Fibroblast of pulmonary artery (primary cell): ENCODE results near the gene FANCD2.

Experiments used
- DNase-seq: peaks from one replicate; pipeline ENCODE4 v3.0.0-alpha.2; 2010; ENCODE audit warnings: low read depth
- H3K4me3 ChIP-seq: replicated peaks from 2 replicates; pipeline ENCODE4 v1.5.1; 2011; ENCODE audit warnings: low read depth, mild to moderate bottlenecking, control low read depth, low read length, moderate library complexity
- TF ChIP-seq, protein P1 (sequence below): IDR thresholded peaks from 2 replicates; pipeline ENCODE4 v1.5.1; 2011; ENCODE audit warnings: mild to moderate bottlenecking, control low read depth, low read length, inconsistent platforms; ENCODE audit errors: missing control alignments

FANCD2 gene

DNA sequence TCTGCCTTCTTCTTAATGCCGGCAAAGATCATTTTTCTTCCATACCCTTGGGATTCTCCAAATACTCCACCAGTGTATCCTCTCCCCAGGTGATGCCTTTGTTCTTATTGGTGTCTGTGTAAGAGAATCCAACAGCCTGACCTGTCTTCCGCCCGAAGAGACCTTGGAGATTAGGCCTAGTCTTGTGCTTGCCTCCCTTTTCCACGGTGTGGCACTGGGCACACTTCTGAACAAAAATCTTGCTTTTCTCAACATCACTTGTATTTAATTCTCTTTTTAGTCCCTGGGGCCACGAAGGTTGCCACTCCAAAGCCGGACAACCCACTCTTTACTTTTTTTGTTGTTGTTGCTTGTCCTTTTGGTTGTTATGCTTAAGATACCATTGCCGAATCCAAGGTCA, 25.6 kb upstream of the FANCD2 start:
- DNase-seq, result no peak
- no peak overlapping the region for H3K4me3 ChIP-seq
- TF ChIP-seq, protein P1, sequence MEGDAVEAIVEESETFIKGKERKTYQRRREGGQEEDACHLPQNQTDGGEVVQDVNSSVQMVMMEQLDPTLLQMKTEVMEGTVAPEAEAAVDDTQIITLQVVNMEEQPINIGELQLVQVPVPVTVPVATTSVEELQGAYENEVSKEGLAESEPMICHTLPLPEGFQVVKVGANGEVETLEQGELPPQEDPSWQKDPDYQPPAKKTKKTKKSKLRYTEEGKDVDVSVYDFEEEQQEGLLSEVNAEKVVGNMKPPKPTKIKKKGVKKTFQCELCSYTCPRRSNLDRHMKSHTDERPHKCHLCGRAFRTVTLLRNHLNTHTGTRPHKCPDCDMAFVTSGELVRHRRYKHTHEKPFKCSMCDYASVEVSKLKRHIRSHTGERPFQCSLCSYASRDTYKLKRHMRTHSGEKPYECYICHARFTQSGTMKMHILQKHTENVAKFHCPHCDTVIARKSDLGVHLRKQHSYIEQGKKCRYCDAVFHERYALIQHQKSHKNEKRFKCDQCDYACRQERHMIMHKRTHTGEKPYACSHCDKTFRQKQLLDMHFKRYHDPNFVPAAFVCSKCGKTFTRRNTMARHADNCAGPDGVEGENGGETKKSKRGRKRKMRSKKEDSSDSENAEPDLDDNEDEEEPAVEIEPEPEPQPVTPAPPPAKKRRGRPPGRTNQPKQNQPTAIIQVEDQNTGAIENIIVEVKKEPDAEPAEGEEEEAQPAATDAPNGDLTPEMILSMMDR, result no peak

DNA sequence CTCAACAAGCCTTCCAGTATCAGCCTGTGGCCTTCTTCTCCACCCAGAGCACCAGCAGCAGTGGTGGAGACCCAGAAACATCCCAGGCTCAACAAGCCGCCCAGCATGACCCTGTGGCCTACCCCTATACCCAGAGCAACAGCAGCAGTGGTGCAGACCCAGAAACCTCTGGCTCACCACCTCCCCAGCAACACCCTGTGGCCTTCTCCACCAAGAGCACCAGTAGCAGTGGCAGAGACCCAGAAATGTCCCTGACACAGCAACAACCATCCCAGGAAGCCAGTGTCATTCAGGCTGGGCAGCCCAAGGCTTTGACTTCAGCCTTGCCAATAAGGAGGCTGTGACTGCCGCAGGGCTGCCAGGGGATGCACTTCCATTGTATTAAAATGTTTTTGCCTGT, 23.3 kb upstream of the FANCD2 start:
- no peak for DNase-seq
- H3K4me3 ChIP-seq, result no peak overlapping the region
- TF ChIP-seq, protein P1, result no peak

DNA sequence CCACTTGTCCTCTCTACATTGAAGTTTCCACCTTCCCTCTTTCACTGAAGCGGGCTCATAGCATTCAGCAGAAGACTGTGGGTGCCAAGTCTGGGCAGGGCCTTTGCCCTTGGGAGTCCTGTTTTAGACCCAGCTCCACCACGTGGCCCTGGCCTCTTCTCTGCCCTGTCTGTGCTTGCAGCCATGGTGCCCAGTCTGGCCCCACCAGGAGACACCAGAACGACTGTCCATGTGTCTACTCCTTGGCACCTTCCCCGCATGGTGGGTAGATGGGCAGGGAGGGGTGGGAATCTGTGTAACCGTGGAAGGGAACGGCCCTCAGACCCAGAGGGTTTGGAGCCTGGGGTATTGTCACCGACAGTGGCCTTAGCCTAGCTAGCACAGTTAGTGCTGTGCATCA, 21.7 kb upstream of the FANCD2 start:
- DNase-seq, result no peak
- no peak overlapping the region for H3K4me3 ChIP-seq
- TF ChIP-seq, protein P1, result no peak

DNA sequence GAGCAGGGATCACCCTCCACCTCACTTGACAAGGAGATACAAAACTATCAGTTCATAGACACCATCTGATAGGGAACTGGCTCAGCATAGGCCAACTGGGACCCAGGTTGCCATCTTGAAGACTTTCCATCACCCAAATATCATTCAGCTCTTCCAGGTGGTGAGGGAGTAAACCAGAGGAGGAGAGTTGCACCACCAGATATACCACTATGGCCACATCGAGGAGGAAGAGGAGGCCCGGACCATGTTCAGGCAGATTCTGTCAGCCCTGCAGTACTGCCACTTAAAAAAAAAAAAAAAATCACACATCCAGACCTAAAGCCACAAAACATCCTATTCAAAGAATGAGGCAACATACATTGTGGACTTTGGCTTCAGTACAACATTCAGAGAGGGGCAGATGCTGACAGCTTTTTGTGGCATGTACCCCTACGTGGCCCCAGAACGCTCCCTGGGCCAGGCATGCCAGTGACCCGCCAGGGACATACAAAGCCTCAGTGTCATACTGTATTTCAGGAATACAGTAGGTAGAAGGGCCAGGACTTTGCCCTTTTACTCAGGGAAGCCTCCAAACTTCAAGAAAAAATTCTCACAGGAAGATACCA, 21.2 kb upstream of the FANCD2 start:
- TF ChIP-seq, protein P1, result no peak
- DNase-seq, result peak; percentile 26
- H3K4me3 ChIP-seq, result no peak overlapping the region

DNA sequence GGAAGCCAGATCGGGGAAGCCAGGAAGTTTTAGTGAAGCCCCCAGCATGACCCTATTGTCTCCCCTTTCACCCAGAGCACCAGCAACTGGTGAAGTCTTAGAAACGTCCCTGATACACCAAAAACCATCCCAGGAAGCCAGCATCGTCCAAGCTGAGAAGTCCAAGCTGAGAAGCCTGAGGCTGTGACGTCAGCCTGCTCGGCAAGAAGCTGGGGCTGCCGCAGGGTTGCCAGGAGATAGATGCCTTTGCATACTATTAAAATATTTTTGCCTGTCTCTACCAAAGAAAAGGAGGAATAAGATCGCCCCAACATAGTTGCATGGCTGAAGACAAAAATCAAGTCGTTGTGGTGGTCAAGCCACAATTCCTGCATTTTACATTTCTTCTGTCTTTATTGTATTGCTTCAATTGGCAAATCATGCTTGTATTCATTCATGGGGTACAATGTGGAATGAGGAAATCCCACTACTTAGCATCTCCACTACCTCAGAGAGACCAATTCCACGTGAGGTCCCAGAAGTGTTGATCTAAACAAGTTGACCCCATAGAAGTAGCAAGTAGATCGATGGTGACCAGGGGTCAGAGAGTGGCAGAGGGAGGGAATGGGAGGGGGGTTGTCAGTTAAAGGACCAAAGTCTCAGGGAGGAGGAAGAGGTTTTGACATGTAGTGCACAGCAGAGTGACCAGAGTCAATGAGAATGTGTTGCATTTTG, 20.0 kb upstream of the FANCD2 start:
- no peak for DNase-seq
- TF ChIP-seq, protein P1, result no peak

DNA sequence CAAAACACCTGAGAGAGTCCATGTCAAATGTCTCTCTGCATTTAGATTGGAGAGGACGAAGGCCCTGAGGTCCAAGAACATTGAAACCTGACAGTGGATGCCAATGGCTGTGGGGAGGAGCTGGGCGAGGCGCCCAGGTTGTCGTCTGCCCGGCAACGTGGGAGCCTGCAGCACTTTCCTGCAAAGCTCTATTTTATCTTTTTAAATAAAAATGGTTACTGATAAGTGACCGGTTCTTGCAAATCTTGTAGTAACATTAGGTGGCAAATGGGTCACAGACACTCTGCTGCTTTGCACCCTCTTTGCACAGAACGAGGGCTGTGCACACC, 19.5 kb upstream of the FANCD2 start:
- TF ChIP-seq, protein P1, result no peak
- H3K4me3 ChIP-seq, result no peak overlapping the region
- DNase-seq, result no peak

More for the DNA sequence above, 20.0 kb upstream of the FANCD2 start:
- H3K4me3 ChIP-seq, result no peak overlapping the region
